Measurements from ENCODE around the gene VPS13D. TPM values are rescaled to one million over a fixed set of nuclear protein-coding genes. Genes with fewer than 3 reads are reported as not detected.
A peak's percentile ranks its signal among the peaks of the same experiment; 100 is the strongest.

The VPS13D gene
- total RNA-seq, 1 experiment from 2014 or later, result 30.7 TPM

DNA sequence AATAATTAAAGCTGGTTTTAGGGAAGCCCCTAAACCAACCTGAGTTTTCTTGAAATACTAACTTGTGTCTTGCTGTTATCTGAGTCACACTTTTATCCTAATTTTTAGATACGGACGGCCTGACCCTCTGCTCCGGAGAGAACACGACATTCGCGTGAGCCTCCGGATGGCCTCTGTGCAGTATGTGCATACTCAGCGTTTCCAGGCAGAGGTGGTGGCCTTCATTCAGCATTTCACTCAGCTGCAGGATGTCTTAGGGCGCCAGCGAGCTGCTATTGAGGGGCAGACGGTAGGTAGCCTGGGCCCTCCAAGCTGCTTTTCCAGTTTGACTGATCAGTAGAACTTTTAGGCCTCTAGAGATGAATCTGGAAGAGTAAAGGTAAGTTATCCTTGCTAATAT, 63.6 kb downstream of the VPS13D start:
- no peak overlapping the region for H3K4me2 ChIP-seq (ENCODE audit: low read length)
- H3K9ac ChIP-seq (ENCODE audit: low read length), result no peak overlapping the region
- DNase-seq (no peak), ATAC-seq (no peak)
- POLR2A ChIA-PET (ENCODE audit: unreplicated experiment), result no interaction called here
- BruUV-seq (replicated peaks), result no TSS peak
- no peaks in the 10 kb centered on the region for H3F3A ChIP-seq (ENCODE audit: low read length, unreplicated experiment)
- no peaks in the 10 kb centered on the region for H3K27me3 ChIP-seq (ENCODE audit: low read length)
- CTCF ChIA-PET, result no interaction called here
- H3K9me3 ChIP-seq (ENCODE audit: low read length), result no peaks in the 10 kb centered on the region
- no peaks in the 10 kb centered on the region for H4K20me1 ChIP-seq (ENCODE audit: low read length)
- intact Hi-C loops (cut with micrococcal nuclease), result no loop called here
- no peak for TF ChIP-seq EZH2 (IDR thresholded peaks at IDR 0.05; ENCODE audit: low read length, unreplicated experiment)
- TF ChIP-seq, protein P1, sequence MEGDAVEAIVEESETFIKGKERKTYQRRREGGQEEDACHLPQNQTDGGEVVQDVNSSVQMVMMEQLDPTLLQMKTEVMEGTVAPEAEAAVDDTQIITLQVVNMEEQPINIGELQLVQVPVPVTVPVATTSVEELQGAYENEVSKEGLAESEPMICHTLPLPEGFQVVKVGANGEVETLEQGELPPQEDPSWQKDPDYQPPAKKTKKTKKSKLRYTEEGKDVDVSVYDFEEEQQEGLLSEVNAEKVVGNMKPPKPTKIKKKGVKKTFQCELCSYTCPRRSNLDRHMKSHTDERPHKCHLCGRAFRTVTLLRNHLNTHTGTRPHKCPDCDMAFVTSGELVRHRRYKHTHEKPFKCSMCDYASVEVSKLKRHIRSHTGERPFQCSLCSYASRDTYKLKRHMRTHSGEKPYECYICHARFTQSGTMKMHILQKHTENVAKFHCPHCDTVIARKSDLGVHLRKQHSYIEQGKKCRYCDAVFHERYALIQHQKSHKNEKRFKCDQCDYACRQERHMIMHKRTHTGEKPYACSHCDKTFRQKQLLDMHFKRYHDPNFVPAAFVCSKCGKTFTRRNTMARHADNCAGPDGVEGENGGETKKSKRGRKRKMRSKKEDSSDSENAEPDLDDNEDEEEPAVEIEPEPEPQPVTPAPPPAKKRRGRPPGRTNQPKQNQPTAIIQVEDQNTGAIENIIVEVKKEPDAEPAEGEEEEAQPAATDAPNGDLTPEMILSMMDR (conservative IDR thresholded peaks at IDR 0.05; ENCODE audit: low read depth, low read length), result no peak
- no peak for TF ChIP-seq EZH2phosphoT487 (IDR thresholded peaks at IDR 0.05; ENCODE audit: borderline replicate concordance, low read length)
- no peaks in the 10 kb centered on the region for H3K9me2 ChIP-seq (replicated peaks; ENCODE audit: low read length)
- H2AFZ ChIP-seq (ENCODE audit: low read length), result no peak overlapping the region
- H3K36me3 ChIP-seq (ENCODE audit: low read depth, low read length), result peaks cover 11% of the 10 kb centered on the region; the same call in 1 of the 2 replicates
- no peaks in the 10 kb centered on the region for H3K79me2 ChIP-seq (ENCODE audit: low read length)
- H3K4me3 ChIP-seq (ENCODE audit: low read length), result no peak overlapping the region
- no peak overlapping the region for H3K27ac ChIP-seq (ENCODE audit: low read length)
- H3K4me1 ChIP-seq (ENCODE audit: insufficient read depth, low read length), result peaks cover 14% of the 10 kb centered on the region

DNA sequence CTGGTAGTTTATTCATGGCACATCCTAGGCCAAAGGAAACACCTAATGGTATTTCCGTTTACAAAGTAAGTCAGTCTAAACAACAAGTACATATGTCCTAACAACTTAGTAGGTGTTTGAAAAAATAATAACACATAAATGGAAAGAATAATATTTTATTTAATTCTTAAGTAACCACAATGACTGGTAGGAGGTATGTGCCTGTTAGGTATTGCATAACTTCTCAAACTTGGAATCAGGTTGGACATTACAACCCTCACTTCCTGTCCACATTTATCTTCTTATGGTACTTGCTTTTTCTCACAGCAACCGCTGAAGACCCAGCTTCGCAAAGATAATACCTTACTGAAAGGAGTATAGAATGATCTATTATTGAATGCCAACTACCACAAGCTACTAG, 64.2 kb downstream of the VPS13D start:
- no peak for TF ChIP-seq EZH2phosphoT487 (IDR thresholded peaks at IDR 0.05; ENCODE audit: borderline replicate concordance, low read length)
- TF ChIP-seq, protein P1 (conservative IDR thresholded peaks at IDR 0.05; ENCODE audit: low read depth, low read length), result no peak
- no peak for TF ChIP-seq EZH2 (IDR thresholded peaks at IDR 0.05; ENCODE audit: low read length, unreplicated experiment)
- Histone ChIP-seq H3K9me3 (ENCODE audit: low read length) (no peaks in the 10 kb centered on the region), H3K4me3 (ENCODE audit: low read length) (no peak overlapping the region), H2AFZ (ENCODE audit: low read length) (no peak overlapping the region), H3F3A (ENCODE audit: low read length, unreplicated experiment) (no peaks in the 10 kb centered on the region), H3K27ac (ENCODE audit: low read length) (no peak overlapping the region), H3K79me2 (ENCODE audit: low read length) (no peaks in the 10 kb centered on the region), H4K20me1 (ENCODE audit: low read length) (no peaks in the 10 kb centered on the region), H3K9me2 (replicated peaks; ENCODE audit: low read length) (no peaks in the 10 kb centered on the region), H3K4me1 (ENCODE audit: insufficient read depth, low read length) (peaks cover 14% of the 10 kb centered on the region), H3K9ac (ENCODE audit: low read length) (no peak overlapping the region), H3K36me3 (ENCODE audit: low read depth, low read length) (peaks cover 13% of the 10 kb centered on the region; the same call in 1 of the 2 replicates), H3K4me2 (ENCODE audit: low read length) (no peak overlapping the region), H3K27me3 (ENCODE audit: low read length) (no peaks in the 10 kb centered on the region)
- CTCF ChIA-PET, result no interaction called here
- POLR2A ChIA-PET (ENCODE audit: unreplicated experiment), result no interaction called here
- intact Hi-C loops (cut with micrococcal nuclease), result no loop called here
- BruUV-seq (replicated peaks), result no TSS peak
- ATAC-seq, result no peak
- DNase-seq, result no peak

- TF ChIP-seq EZH2 (IDR thresholded peaks at IDR 0.05; ENCODE audit: low read length, unreplicated experiment), result no peak
- TF ChIP-seq, protein P1 (conservative IDR thresholded peaks at IDR 0.05; ENCODE audit: low read depth, low read length), result no peak
- TF ChIP-seq EZH2phosphoT487 (IDR thresholded peaks at IDR 0.05; ENCODE audit: borderline replicate concordance, low read length), result no peak
- Histone ChIP-seq H3K79me2 (ENCODE audit: low read length) (no peaks in the 10 kb centered on the region), H3F3A (ENCODE audit: low read length, unreplicated experiment) (no peaks in the 10 kb centered on the region), H3K4me2 (ENCODE audit: low read length) (no peak overlapping the region), H3K4me3 (ENCODE audit: low read length) (no peak overlapping the region), H3K9me3 (ENCODE audit: low read length) (no peaks in the 10 kb centered on the region), H3K27ac (ENCODE audit: low read length) (peak overlapping the region; percentile 21), H4K20me1 (ENCODE audit: low read length) (no peaks in the 10 kb centered on the region), H3K9me2 (replicated peaks; ENCODE audit: low read length) (no peaks in the 10 kb centered on the region), H3K36me3 (ENCODE audit: low read depth, low read length) (peaks cover 23% of the 10 kb centered on the region; the same call in 1 of the 2 replicates), H3K4me1 (ENCODE audit: insufficient read depth, low read length) (peaks cover 14% of the 10 kb centered on the region), H3K9ac (ENCODE audit: low read length) (no peak overlapping the region), H2AFZ (ENCODE audit: low read length) (no peak overlapping the region), H3K27me3 (ENCODE audit: low read length) (no peaks in the 10 kb centered on the region)
- CTCF ChIA-PET, result no interaction called here
- POLR2A ChIA-PET (ENCODE audit: unreplicated experiment), result no interaction called here
- BruUV-seq (replicated peaks), result no TSS peak
- intact Hi-C loops (cut with micrococcal nuclease), result no loop called here
- DNase-seq, result no peak
- no peak for ATAC-seq
These were observed 66.2 kb downstream of the VPS13D start for GRCh38 chr1:12296016-12296415.

All from PC-3 (cell line).